GM20000 (cell line): ENCODE results near the gene CSTB.
A peak's percentile ranks its signal among the peaks of the same experiment; 100 is the strongest.

Experiments
- DNase-seq: peaks from one replicate; pipeline ENCODE4 v3.0.0; 2012; ENCODE audit warnings: low spot score
- TF ChIP-seq, protein P1 (sequence below): IDR thresholded peaks from 2 replicates; pipeline ENCODE4 v1.5.1; 2012; ENCODE audit warnings: mild to moderate bottlenecking, control low read depth; ENCODE audit errors: extremely low read depth, missing control alignments

CSTB gene

DNA sequence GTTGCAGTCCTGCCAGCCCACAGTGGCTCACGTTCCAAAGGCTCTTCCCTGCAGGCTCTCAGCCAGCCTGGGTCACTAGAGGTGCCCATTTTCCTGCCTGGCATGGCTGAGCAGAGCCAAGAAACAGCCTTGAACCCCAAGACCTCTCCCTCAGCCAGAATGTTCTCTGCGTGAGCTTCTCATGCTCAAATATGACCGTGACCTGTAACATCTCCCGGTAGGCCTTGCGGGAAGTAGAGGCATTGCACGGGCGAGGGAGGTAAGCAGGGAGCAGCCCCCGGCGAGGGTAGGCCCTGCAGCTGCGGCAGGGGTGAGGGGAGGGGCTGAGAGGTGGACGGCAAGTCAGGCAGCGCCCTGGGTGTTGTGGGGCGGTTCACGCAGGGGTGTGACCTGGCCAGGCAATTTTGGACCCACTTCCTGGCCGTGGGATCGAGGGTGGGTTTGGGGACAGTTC lies 33.3 kb upstream of the CSTB start:
- DNase-seq: no peak
- TF ChIP-seq, protein P1, sequence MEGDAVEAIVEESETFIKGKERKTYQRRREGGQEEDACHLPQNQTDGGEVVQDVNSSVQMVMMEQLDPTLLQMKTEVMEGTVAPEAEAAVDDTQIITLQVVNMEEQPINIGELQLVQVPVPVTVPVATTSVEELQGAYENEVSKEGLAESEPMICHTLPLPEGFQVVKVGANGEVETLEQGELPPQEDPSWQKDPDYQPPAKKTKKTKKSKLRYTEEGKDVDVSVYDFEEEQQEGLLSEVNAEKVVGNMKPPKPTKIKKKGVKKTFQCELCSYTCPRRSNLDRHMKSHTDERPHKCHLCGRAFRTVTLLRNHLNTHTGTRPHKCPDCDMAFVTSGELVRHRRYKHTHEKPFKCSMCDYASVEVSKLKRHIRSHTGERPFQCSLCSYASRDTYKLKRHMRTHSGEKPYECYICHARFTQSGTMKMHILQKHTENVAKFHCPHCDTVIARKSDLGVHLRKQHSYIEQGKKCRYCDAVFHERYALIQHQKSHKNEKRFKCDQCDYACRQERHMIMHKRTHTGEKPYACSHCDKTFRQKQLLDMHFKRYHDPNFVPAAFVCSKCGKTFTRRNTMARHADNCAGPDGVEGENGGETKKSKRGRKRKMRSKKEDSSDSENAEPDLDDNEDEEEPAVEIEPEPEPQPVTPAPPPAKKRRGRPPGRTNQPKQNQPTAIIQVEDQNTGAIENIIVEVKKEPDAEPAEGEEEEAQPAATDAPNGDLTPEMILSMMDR: no peak

DNA sequence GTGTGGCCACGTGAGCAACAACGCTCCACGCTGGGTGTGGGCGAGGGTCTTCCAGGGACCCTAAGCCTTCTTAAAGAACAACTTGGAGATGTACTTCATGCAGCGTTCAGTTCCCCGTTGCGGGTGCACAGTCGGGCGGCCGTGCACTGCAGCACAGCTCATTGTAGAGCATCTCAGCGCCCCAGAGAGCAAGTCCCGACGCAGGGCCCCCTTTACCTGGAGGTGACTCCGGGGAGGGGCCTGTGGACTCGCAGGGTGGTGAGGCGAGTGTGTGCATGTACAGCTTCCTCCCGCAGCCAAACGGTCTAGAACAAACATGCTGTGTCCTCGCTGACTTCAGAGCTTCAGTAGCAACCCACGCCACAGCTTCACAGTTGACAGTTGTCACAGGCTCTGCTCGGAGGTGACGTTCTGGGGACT lies 32.7 kb upstream of the CSTB start:
- TF ChIP-seq, protein P1: no peak
- no peak for DNase-seq

DNA sequence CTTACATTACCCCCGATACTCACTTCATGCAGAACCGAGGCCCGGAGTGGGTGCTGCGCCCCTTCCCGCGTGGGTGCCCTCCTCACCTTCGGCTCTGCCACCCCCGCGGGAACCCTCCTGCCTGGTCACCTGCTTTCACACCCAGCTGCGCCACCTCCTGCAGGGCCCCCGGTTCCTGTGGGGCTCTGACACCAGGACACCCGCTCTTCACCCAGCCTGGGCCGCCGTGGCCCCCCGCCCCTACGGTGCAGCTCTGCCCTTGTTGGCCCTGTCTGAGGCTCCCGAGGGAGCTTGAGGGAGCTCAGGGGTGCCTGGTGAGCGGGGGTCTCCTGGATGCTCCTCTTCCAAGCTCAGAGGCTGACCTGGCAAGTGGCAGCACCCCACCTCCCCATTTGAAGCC lies 32.3 kb upstream of the CSTB start:
- DNase-seq: no peak

DNA sequence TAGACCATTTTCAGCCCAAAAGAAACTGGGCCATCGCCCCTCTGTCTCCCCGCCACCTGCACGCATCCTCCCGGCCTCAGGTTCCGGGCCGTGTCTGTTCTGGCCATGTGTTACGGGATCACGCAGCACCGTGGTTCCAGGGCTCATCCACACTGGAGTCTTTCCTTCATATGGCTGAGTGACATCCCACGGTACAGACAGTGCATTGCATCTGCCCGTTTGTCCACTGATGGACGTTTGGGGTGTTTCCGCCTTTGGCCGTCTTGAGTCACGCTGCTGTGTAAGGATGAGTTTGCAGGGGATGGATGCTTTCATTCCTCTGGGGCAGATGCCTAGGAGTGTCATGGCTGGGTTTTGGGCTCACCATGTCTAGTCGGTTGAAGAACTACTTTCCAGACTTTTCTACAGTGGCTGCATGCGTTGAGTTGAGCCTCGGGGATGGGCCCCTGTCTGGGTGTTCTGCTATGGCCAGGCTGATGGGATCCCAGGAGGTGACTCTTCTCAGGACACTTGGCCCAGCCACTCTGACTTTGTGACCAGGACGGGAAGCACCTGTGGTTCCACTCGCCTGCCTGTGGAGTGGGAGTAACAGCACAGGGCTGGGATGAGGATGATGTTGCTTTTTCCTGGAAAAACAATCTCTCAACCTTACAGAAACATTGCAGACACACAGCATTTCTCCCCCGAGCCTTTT lies 30.1 kb upstream of the CSTB start:
- TF ChIP-seq, protein P1: no peak
- DNase-seq: peak; percentile 45

More for the DNA sequence above, 32.3 kb upstream of the CSTB start:
- TF ChIP-seq, protein P1: no peak

DNA sequence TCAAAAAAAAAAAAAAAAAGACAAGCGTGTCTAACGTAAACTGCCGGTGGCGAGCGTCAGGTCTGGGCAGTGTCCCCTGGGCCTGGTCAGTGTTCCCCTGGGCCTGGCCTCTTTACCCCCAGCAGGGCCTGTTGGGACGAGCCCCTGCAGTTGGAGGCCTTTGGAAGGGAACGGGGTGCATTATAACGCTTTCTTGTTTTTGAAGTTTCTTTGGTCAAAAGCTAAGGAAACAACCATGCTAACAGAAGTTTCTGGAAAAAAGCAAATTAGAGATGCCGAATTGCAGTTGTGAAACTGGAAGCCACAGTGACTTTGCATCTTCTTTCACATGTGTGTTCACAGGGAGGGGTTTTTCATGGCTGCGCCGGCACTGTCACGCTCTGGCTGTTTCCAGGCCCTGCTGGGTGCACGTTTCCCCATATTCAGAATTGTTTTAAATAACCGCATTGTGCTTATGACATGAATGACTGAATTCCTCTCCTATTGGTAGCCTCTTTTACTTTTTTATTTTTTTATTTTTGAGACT lies 29.2 kb upstream of the CSTB start:
- TF ChIP-seq, protein P1: no peak
- DNase-seq: peak; percentile 96

DNA sequence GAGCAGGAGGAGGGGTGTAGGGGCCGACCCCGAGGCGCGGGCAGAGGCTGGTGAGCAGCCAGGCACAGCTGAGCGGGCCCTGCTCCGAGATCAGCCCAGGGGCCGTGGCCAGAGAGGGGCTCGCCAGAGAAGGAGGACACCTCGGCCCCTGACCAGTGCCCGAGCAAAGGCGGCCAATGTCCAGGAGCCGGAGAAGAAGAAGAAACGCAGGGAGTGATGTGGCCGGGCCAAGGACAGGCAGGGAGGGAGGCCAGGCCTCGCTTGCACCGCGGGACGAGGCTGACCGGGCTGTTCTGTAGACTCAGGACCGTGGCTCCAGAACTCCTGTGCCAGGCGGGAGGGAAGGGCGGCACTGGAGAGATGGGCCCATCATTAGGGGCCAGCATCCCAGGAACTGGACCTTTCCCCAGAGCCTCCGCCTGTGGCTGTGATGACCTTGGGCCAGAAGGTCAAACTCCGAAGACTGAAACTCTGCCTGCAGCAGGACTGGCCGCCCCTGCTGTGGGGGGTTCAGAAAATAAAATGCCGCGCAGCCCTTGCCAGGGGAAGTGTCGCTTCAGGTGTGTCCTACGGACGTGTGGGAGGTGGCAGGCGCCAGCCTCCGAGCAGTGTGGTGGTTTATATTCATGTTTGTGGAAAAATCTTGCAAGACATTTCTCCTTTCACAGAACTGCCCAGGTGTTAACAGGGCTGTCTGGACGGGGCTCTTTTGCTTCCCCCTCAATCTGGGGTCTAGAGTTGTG lies 27.6 kb upstream of the CSTB start:
- no peak for DNase-seq
- TF ChIP-seq, protein P1: no peak

DNA sequence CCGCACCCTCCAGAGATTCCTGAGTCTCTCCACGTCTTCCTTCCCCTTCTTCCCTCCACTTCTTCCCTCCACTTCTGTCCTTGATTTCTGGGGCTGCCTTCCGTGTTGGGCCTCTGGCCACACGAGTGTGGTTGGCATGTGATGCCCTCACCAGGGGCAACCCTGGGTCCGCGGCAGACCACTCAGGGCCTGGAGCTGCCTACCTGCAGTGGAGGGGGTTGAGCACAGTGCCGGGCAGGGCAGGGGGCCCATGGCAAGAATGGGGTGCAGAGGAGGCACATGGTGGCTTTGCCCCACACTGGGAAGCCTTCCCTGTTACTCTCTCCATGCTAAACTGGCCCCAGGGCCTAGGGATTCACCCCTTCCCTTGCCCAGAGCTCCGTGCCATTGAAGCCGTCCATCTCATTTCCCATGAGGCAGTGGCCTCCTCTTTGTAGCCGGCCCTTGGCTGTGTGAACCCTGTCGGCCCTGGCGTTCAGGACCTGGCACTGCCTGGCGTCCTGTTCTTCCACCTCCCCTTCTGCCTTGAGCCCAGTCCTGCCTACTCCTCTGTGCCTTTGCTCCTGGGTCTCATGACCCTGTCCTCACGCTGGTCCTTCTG lies 26.7 kb upstream of the CSTB start:
- TF ChIP-seq, protein P1: no peak
- no peak for DNase-seq
